ENCODE data around the gene CIDEB.

DNA sequence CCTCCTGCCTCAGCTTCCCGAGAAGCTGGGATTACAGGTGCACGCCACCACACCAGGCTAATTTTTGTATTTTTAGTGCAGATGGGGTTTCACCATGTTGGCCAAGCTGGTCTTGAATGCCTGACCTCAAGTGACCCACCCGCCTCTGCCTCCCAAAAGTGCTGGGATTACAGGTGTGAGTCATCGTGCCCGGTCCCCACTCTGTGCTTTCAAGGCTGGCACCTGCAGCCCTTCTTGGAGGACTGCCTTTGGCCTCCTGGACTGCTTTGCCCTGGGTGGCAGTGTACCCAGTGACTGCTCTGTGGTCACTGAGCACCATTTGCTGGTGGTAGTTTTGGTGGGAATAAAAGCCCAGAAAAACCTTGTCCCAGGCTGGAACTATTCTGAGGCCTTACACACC lies 20.8 kb downstream of the CIDEB start:
- TF ChIP-seq RFX5 (IDR thresholded peaks at IDR 0.05; ENCODE audit: low read depth, low read length) (no peak), BRCA1 (IDR thresholded peaks at IDR 0.05) (no peak), BRCA1 (CRISPR knock-in tag; IDR thresholded peaks at IDR 0.05) (no peak), CXXC5 (CRISPR knock-in tag; IDR thresholded peaks at IDR 0.05) (no peak), ZBTB1 (CRISPR knock-in tag; IDR thresholded peaks at IDR 0.05; ENCODE audit: borderline replicate concordance, low read depth) (no peak), ZBTB17 (CRISPR knock-in tag; IDR thresholded peaks at IDR 0.05) (no peak)
- TF ChIP-seq, protein P1, sequence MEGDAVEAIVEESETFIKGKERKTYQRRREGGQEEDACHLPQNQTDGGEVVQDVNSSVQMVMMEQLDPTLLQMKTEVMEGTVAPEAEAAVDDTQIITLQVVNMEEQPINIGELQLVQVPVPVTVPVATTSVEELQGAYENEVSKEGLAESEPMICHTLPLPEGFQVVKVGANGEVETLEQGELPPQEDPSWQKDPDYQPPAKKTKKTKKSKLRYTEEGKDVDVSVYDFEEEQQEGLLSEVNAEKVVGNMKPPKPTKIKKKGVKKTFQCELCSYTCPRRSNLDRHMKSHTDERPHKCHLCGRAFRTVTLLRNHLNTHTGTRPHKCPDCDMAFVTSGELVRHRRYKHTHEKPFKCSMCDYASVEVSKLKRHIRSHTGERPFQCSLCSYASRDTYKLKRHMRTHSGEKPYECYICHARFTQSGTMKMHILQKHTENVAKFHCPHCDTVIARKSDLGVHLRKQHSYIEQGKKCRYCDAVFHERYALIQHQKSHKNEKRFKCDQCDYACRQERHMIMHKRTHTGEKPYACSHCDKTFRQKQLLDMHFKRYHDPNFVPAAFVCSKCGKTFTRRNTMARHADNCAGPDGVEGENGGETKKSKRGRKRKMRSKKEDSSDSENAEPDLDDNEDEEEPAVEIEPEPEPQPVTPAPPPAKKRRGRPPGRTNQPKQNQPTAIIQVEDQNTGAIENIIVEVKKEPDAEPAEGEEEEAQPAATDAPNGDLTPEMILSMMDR (IDR thresholded peaks at IDR 0.05 in 2 of 3, conservative IDR thresholded peaks at IDR 0.05 in 1 of 3; ENCODE audit: insufficient read depth in 2 of 3, low read depth in 1 of 3, low read length in 3 of 3) = no peak

Measured in K562 (cell line).